ENCODE data around the gene AATK. TPM values are rescaled to one million over a fixed set of nuclear protein-coding genes. Genes with fewer than 3 reads are reported as not detected.

AATK gene
- total and polyA plus RNA-seq, 10 of the 15 experiments (the other 5 are each of a cell fraction or from before 2014, with no cell fraction given): 0.04 TPM; not detected in 9

DNA sequence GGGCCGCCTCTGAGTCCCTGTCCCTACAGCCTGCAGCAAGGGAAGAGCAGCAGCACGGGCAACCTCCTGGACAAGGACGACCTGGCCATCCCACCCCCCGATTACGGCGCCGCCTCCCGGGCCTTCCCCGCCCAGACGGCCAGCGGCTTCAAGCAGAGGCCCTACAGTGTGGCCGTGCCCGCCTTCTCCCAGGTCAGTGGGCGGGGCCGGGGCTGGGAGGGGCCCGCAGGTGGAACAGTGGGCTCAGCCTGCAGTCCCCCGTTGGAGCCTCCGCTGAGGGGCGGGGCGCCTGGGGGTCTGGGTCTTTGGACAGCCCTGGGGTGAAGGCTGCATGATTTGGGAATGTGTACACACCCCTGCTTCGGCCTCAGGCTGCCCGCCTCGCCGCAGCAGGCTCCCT lies 59.3 kb downstream of the AATK start (continued):
- no peak for TF ChIP-seq SMAD1 (IDR thresholded peaks at IDR 0.05; ENCODE audit: low read depth, partially characterized antibody)
- TF ChIP-seq SUZ12 (IDR thresholded peaks at IDR 0.05; ENCODE audit: unreplicated experiment): no peak
- TF ChIP-seq MEF2B (IDR thresholded peaks at IDR 0.05; ENCODE audit: partially characterized antibody, poor library complexity, severe bottlenecking): no peak
- no peak for TF ChIP-seq RBBP5 (conservative IDR thresholded peaks at IDR 0.05)
- no peak for TF ChIP-seq EP300 (IDR thresholded peaks at IDR 0.05; ENCODE audit: borderline replicate concordance in 1 of 2, control insufficient read depth in 1 of 2, low read depth in 2 of 2, low read length in 2 of 2)
- TF ChIP-seq BCLAF1 (IDR thresholded peaks at IDR 0.05): no peak
- no peak for TF ChIP-seq BCL11A (IDR thresholded peaks at IDR 0.05; ENCODE audit: low read depth, low read length)
- TF ChIP-seq CHD1 (IDR thresholded peaks at IDR 0.05; ENCODE audit: low read depth, low read length): no peak
- TF ChIP-seq HSF1 (IDR thresholded peaks at IDR 0.05; ENCODE audit: low read depth, low read length): no peak
- TF ChIP-seq, protein P1, sequence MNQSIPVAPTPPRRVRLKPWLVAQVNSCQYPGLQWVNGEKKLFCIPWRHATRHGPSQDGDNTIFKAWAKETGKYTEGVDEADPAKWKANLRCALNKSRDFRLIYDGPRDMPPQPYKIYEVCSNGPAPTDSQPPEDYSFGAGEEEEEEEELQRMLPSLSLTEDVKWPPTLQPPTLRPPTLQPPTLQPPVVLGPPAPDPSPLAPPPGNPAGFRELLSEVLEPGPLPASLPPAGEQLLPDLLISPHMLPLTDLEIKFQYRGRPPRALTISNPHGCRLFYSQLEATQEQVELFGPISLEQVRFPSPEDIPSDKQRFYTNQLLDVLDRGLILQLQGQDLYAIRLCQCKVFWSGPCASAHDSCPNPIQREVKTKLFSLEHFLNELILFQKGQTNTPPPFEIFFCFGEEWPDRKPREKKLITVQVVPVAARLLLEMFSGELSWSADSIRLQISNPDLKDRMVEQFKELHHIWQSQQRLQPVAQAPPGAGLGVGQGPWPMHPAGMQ (IDR thresholded peaks at IDR 0.05; ENCODE audit: borderline replicate concordance): no peak
- no peak for TF ChIP-seq BACH1 (IDR thresholded peaks at IDR 0.05; ENCODE audit: borderline replicate concordance)
- TF ChIP-seq SMAD5 (IDR thresholded peaks at IDR 0.05; ENCODE audit: low read depth): no peak
- TF ChIP-seq MTA2 (IDR thresholded peaks at IDR 0.05; ENCODE audit: low read depth): no peak
- TF ChIP-seq DPF2 (IDR thresholded peaks at IDR 0.05): no peak
- TF ChIP-seq RCOR1 (conservative IDR thresholded peaks at IDR 0.05; ENCODE audit: low read depth, low read length): no peak

All from GM12878 (cell line).